Transverse colon (tissue), 4 donors: Measurements from ENCODE around the gene MRPL42.

Experiments used
- POLR2A ChIP-seq: fragments of 450-650 bp; IDR thresholded peaks from one replicate; pipeline ENCODE4 v1.6.1; 2016; ENCODE audit warnings: antibody characterized with exemption, mild to moderate bottlenecking, moderate library complexity
- POLR2AphosphoS5 ChIP-seq, 3 donors: sonication (generic); formaldehyde crosslinking; IDR thresholded peaks; one replicate each; pipeline ENCODE4 v1.6.1; 2016; ENCODE audit warnings: antibody characterized with exemption in 3 of 3
- TF ChIP-seq, protein P1 (sequence below), 5 experiments: fragments of 200-600 bp in 3 of 5; fragments of 450-650 bp in 2 of 5; sonication (generic) in 3 of 5; IDR thresholded peaks; 1 replicate in 2 of 5; 2 replicates in 3 of 5; pipeline ENCODE4 v1.5.1; 2016 to 2017; ENCODE audit warnings: antibody characterized with exemption in 5 of 5, inconsistent platforms in 3 of 5, mild to moderate bottlenecking in 2 of 5, moderate library complexity in 1 of 5

GRCh38 chr12:93500667-93501066 is 33.4 kb downstream of the MRPL42 start:
- TF ChIP-seq, protein P1, sequence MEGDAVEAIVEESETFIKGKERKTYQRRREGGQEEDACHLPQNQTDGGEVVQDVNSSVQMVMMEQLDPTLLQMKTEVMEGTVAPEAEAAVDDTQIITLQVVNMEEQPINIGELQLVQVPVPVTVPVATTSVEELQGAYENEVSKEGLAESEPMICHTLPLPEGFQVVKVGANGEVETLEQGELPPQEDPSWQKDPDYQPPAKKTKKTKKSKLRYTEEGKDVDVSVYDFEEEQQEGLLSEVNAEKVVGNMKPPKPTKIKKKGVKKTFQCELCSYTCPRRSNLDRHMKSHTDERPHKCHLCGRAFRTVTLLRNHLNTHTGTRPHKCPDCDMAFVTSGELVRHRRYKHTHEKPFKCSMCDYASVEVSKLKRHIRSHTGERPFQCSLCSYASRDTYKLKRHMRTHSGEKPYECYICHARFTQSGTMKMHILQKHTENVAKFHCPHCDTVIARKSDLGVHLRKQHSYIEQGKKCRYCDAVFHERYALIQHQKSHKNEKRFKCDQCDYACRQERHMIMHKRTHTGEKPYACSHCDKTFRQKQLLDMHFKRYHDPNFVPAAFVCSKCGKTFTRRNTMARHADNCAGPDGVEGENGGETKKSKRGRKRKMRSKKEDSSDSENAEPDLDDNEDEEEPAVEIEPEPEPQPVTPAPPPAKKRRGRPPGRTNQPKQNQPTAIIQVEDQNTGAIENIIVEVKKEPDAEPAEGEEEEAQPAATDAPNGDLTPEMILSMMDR (IDR thresholded peaks at IDR 0.05) = no peak
- TF ChIP-seq POLR2A (no peak), POLR2AphosphoS5 (IDR thresholded peaks at IDR 0.05) (no peak)
